ENCODE measurements around the gene ZNF808.
A peak's percentile ranks its signal among the peaks of the same experiment; 100 is the strongest.
"Not testable (repeated sequence)": the region's sequence is repeated elsewhere in the genome, so short reads cannot be mapped to it uniquely, and the experiment has no call there.

The ZNF808 gene

GRCh38 chr19:52601025-52601973, 73.8 kb downstream of the ZNF808 start:
- peak; percentile 81 for DNase-seq

DNA sequence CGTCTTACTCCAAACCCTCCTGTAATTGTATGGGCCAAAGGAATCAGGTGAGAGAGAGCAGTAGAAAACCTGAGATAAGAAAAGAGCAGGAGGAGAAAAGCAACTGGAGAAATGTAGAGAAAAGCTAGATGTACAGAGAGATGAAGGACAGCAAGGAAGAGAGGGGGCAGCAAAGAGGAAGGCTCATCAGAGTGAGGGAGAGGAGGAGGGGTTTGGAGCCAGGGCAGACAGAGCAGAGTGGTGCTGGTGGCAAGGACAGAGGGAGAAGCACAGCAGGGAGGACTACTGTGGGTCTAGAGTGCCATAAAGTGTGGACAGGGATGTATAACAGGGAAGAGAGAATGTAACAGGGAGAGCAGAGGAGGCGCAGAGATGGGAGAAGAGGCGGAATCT, 74.5 kb downstream of the ZNF808 start:
- DNase-seq: not testable (repeated sequence)

- no peak for DNase-seq
Observed at GRCh38 chr19:52602941-52603340, 75.5 kb downstream of the ZNF808 start.

GRCh38 chr19:52603558-52604207, 76.2 kb downstream of the ZNF808 start:
- DNase-seq: no peak

All from activated CD4-positive, alpha-beta T cell treated with anti-CD3 and anti-CD28 coated beads, Interleukin-2, amount 50 U/mL, for 16 hours (primary cell).